ENCODE data around the gene DCST2. TPM values are rescaled to one million over a fixed set of nuclear protein-coding genes. Genes with fewer than 3 reads are reported as not detected.

DCST2 gene
- polyA plus RNA-seq, 1 donor from 2014 or later: 1.8 TPM

GRCh38 chr1:155014709-155015508, 18.7 kb downstream of the DCST2 start:
- Histone ChIP-seq H3K9me2 (ENCODE audit: insufficient read depth, low read length) (no peaks in the 10 kb centered on the region), H3K27ac (ENCODE audit: low read length) (no peak overlapping the region), H3K27me3 (ENCODE audit: insufficient read depth, low read depth, low read length) (no peaks in the 10 kb centered on the region)

GRCh38 chr1:155013632-155014031, 19.9 kb downstream of the DCST2 start:
- H3K36me3 ChIP-seq (ENCODE audit: insufficient read depth, low read length): no peaks in the 10 kb centered on the region
- no peak overlapping the region for H3K27ac ChIP-seq (ENCODE audit: low read length)
- H3K79me2 ChIP-seq (replicated peaks; ENCODE audit: insufficient read depth, low read length): no peaks in the 10 kb centered on the region
- no peaks in the 10 kb centered on the region for H3F3A ChIP-seq (ENCODE audit: insufficient read depth, low read length, poor library complexity, severe bottlenecking)
- no peaks in the 10 kb centered on the region for H3K9me3 ChIP-seq (ENCODE audit: low read length)
- H3K27me3 ChIP-seq (ENCODE audit: insufficient read depth, low read depth, low read length): no peaks in the 10 kb centered on the region
- TF ChIP-seq EZH2 (IDR thresholded peaks at IDR 0.05; ENCODE audit: borderline replicate concordance, insufficient read depth, low read length, poor library complexity, severe bottlenecking): no peak
- TF ChIP-seq TAF1 (IDR thresholded peaks at IDR 0.05; ENCODE audit: low read depth): no peak
- TF ChIP-seq MXI1 (conservative IDR thresholded peaks at IDR 0.05; ENCODE audit: poor library complexity, severe bottlenecking): no peak
- no peak for TF ChIP-seq SMC3 (conservative IDR thresholded peaks at IDR 0.05; ENCODE audit: poor library complexity)
- TF ChIP-seq, protein P1, sequence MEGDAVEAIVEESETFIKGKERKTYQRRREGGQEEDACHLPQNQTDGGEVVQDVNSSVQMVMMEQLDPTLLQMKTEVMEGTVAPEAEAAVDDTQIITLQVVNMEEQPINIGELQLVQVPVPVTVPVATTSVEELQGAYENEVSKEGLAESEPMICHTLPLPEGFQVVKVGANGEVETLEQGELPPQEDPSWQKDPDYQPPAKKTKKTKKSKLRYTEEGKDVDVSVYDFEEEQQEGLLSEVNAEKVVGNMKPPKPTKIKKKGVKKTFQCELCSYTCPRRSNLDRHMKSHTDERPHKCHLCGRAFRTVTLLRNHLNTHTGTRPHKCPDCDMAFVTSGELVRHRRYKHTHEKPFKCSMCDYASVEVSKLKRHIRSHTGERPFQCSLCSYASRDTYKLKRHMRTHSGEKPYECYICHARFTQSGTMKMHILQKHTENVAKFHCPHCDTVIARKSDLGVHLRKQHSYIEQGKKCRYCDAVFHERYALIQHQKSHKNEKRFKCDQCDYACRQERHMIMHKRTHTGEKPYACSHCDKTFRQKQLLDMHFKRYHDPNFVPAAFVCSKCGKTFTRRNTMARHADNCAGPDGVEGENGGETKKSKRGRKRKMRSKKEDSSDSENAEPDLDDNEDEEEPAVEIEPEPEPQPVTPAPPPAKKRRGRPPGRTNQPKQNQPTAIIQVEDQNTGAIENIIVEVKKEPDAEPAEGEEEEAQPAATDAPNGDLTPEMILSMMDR (IDR thresholded peaks at IDR 0.05; ENCODE audit: poor library complexity, severe bottlenecking): no peak
- no peak for TF ChIP-seq EP300 (conservative IDR thresholded peaks at IDR 0.05; ENCODE audit: poor library complexity, severe bottlenecking)
- no peaks in the 10 kb centered on the region for H3K9me2 ChIP-seq (ENCODE audit: insufficient read depth, low read length)
- no peak overlapping the region for H3K4me3 ChIP-seq (ENCODE audit: low read length)
- H2AFZ ChIP-seq (ENCODE audit: low read depth, low read length): no peak overlapping the region
- no peaks in the 10 kb centered on the region for H4K20me1 ChIP-seq (ENCODE audit: insufficient read depth)
- H3K4me2 ChIP-seq (ENCODE audit: low read length): no peak overlapping the region
- H3K9ac ChIP-seq (ENCODE audit: low read length): no peak overlapping the region

More at GRCh38 chr1:155014709-155015508, 18.7 kb downstream of the DCST2 start:
- Histone ChIP-seq H3F3A (ENCODE audit: insufficient read depth, low read length, poor library complexity, severe bottlenecking) (no peaks in the 10 kb centered on the region), H2AFZ (ENCODE audit: low read depth, low read length) (no peak overlapping the region), H3K4me3 (ENCODE audit: low read length) (no peak overlapping the region), H3K79me2 (replicated peaks; ENCODE audit: insufficient read depth, low read length) (no peaks in the 10 kb centered on the region), H3K9me3 (ENCODE audit: low read length) (no peaks in the 10 kb centered on the region), H3K9ac (ENCODE audit: low read length) (no peak overlapping the region), H4K20me1 (ENCODE audit: insufficient read depth) (no peaks in the 10 kb centered on the region), H3K4me2 (ENCODE audit: low read length) (no peak overlapping the region), H3K36me3 (ENCODE audit: insufficient read depth, low read length) (no peaks in the 10 kb centered on the region)
- TF ChIP-seq EZH2 (IDR thresholded peaks at IDR 0.05; ENCODE audit: borderline replicate concordance, insufficient read depth, low read length, poor library complexity, severe bottlenecking): no peak
- TF ChIP-seq MXI1 (conservative IDR thresholded peaks at IDR 0.05; ENCODE audit: poor library complexity, severe bottlenecking): no peak
- TF ChIP-seq, protein P1 (IDR thresholded peaks at IDR 0.05; ENCODE audit: poor library complexity, severe bottlenecking): no peak
- TF ChIP-seq SMC3 (conservative IDR thresholded peaks at IDR 0.05; ENCODE audit: poor library complexity): no peak
- TF ChIP-seq RAD21 (conservative IDR thresholded peaks at IDR 0.05): no peak
- no peak for TF ChIP-seq POLR2AphosphoS5 (IDR thresholded peaks at IDR 0.05)
- TF ChIP-seq EP300 (conservative IDR thresholded peaks at IDR 0.05; ENCODE audit: poor library complexity, severe bottlenecking): no peak
- no peak for TF ChIP-seq TAF1 (IDR thresholded peaks at IDR 0.05; ENCODE audit: low read depth)
- TF ChIP-seq, protein P2, sequence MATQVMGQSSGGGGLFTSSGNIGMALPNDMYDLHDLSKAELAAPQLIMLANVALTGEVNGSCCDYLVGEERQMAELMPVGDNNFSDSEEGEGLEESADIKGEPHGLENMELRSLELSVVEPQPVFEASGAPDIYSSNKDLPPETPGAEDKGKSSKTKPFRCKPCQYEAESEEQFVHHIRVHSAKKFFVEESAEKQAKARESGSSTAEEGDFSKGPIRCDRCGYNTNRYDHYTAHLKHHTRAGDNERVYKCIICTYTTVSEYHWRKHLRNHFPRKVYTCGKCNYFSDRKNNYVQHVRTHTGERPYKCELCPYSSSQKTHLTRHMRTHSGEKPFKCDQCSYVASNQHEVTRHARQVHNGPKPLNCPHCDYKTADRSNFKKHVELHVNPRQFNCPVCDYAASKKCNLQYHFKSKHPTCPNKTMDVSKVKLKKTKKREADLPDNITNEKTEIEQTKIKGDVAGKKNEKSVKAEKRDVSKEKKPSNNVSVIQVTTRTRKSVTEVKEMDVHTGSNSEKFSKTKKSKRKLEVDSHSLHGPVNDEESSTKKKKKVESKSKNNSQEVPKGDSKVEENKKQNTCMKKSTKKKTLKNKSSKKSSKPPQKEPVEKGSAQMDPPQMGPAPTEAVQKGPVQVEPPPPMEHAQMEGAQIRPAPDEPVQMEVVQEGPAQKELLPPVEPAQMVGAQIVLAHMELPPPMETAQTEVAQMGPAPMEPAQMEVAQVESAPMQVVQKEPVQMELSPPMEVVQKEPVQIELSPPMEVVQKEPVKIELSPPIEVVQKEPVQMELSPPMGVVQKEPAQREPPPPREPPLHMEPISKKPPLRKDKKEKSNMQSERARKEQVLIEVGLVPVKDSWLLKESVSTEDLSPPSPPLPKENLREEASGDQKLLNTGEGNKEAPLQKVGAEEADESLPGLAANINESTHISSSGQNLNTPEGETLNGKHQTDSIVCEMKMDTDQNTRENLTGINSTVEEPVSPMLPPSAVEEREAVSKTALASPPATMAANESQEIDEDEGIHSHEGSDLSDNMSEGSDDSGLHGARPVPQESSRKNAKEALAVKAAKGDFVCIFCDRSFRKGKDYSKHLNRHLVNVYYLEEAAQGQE (IDR thresholded peaks at IDR 0.05; ENCODE audit: borderline replicate concordance): no peak

All from neural cell (in vitro differentiated cells).